Measurements from ENCODE around the gene IL10RA.
A peak's percentile ranks its signal among the peaks of the same experiment; 100 is the strongest.

IL10RA gene

DNA sequence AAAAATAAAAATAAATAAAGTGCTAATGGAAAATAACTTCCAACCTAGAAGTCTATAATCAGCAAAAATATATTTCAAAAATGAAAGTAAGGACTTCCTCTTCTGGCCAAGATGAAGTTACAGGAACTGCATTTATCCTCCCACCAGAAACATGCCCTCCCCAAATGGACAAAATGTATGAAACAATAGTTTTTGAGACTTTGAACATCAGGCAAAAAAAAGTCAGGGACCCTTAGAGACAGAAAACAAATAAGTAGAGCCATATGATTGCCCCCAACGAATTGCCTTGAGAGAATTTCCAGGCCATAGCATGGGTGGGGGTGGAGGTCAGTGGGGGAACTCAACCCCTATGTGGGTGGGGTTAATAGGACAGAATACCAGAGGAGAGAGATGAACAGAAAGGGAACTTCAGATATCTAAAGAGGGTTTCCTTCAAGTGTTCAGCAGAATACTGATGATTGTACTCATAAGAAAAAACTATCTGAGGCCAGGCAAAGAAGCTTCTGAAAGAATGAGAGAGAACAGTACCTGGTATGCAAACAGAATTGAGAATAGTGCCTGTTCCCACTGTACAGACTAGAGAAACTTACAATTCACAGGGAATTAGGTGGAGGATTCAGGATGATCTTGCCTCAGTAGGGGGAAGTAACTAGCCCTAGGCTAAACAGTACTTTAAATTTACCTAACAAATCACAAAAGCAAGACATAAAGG, 26.6 kb upstream of the IL10RA start:
- peak overlapping the region; percentile 23 for H3K4me2 ChIP-seq (ENCODE audit: low read length)
- no peaks in the 10 kb centered on the region for H3K27me3 ChIP-seq (ENCODE audit: low read depth, low read length)

DNA sequence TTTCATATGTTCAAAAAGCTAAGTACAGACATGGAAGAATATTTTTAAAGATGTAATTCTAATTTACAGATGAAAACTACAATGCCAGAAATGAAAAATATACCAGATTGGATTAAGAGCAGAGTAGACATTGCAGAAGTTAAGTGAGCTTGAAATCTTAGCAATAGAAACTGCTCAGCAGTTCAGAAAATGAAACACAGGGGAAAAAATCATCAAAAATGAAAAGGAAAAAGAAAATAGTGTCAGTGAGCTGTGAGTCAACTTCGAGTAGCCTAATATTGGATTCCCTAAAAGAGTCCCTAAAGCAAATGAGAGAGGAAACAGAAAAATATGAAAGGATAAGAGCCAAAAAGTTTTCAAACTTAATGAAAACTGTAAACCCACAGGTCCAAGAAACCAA, 25.8 kb upstream of the IL10RA start:
- Histone ChIP-seq H3K4me3 (ENCODE audit: low read length) (no peak overlapping the region), H3K27me3 (ENCODE audit: low read depth, low read length) (no peaks in the 10 kb centered on the region), H3K27ac (ENCODE audit: low read length) (no peak overlapping the region), H3K36me3 (replicated peaks; ENCODE audit: low read depth, low read length) (peaks cover 19% of the 10 kb centered on the region), H3K4me2 (ENCODE audit: low read length) (0 out of 2 replicates have a peak overlapping the region, but pooled peaks have one; percentile 23), H3K9me3 (ENCODE audit: insufficient read depth, low read length) (0 out of 2 replicates have a peak, but pooled peaks cover 9% of the 10 kb centered on the region), H3K4me1 (ENCODE audit: low read length) (peaks cover 15% of the 10 kb centered on the region), H3K9ac (ENCODE audit: low read length) (no peak overlapping the region), H4K20me1 (ENCODE audit: insufficient read depth, low read length) (no peaks in the 10 kb centered on the region), H2AFZ (ENCODE audit: low read depth, low read length) (no peak overlapping the region), H3K79me2 (ENCODE audit: low read length) (no peaks in the 10 kb centered on the region)
- TF ChIP-seq EZH2phosphoT487 (IDR thresholded peaks at IDR 0.05; ENCODE audit: low read depth): no peak
- TF ChIP-seq, protein P1, sequence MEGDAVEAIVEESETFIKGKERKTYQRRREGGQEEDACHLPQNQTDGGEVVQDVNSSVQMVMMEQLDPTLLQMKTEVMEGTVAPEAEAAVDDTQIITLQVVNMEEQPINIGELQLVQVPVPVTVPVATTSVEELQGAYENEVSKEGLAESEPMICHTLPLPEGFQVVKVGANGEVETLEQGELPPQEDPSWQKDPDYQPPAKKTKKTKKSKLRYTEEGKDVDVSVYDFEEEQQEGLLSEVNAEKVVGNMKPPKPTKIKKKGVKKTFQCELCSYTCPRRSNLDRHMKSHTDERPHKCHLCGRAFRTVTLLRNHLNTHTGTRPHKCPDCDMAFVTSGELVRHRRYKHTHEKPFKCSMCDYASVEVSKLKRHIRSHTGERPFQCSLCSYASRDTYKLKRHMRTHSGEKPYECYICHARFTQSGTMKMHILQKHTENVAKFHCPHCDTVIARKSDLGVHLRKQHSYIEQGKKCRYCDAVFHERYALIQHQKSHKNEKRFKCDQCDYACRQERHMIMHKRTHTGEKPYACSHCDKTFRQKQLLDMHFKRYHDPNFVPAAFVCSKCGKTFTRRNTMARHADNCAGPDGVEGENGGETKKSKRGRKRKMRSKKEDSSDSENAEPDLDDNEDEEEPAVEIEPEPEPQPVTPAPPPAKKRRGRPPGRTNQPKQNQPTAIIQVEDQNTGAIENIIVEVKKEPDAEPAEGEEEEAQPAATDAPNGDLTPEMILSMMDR (IDR thresholded peaks at IDR 0.05; ENCODE audit: low read depth, low read length): no peak

More for the DNA sequence above, 26.6 kb upstream of the IL10RA start:
- Histone ChIP-seq H3K79me2 (ENCODE audit: low read length) (no peaks in the 10 kb centered on the region), H3K27ac (ENCODE audit: low read length) (peak overlapping the region; percentile 28; the same call in 1 of the 2 replicates), H3K9ac (ENCODE audit: low read length) (no peak overlapping the region), H3K36me3 (replicated peaks; ENCODE audit: low read depth, low read length) (peaks cover 19% of the 10 kb centered on the region), H3K9me3 (ENCODE audit: insufficient read depth, low read length) (0 out of 2 replicates have a peak, but pooled peaks cover 9% of the 10 kb centered on the region), H3K4me3 (ENCODE audit: low read length) (0 out of 2 replicates have a peak overlapping the region, but pooled peaks have one; percentile 8), H2AFZ (ENCODE audit: low read depth, low read length) (no peak overlapping the region), H4K20me1 (ENCODE audit: insufficient read depth, low read length) (no peaks in the 10 kb centered on the region), H3K4me1 (ENCODE audit: low read length) (peaks cover 15% of the 10 kb centered on the region)
- TF ChIP-seq, protein P1 (IDR thresholded peaks at IDR 0.05; ENCODE audit: low read depth, low read length): no peak
- no peak for TF ChIP-seq EZH2phosphoT487 (IDR thresholded peaks at IDR 0.05; ENCODE audit: low read depth)

DNA sequence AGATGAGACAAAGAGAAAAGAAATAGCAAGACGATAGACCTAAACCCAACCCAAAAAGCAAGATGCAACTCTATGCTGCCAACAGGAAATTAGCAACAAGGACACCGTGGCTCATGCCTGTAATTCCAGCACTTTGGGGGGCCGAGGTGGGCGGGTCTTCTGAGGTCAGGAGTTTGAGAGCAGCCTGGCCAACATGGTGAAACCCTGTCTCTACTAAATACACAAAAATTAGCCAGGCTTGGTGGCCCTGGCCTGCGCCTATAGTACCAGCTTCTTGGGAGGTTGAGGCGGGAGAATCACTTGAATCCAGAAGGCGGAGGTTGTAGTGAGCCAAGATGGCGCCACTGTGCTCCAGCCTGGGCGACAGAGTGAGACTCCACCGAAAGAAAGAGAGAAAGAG, 24.3 kb upstream of the IL10RA start:
- H3K9me3 ChIP-seq (ENCODE audit: insufficient read depth, low read length): 0 out of 2 replicates have a peak, but pooled peaks cover 9% of the 10 kb centered on the region
- no peak overlapping the region for H3K4me3 ChIP-seq (ENCODE audit: low read length)
- no peaks in the 10 kb centered on the region for H3K79me2 ChIP-seq (ENCODE audit: low read length)
- H3K27me3 ChIP-seq (ENCODE audit: low read depth, low read length): no peaks in the 10 kb centered on the region
- peaks cover 17% of the 10 kb centered on the region for H3K36me3 ChIP-seq (replicated peaks; ENCODE audit: low read depth, low read length)
- H4K20me1 ChIP-seq (ENCODE audit: insufficient read depth, low read length): no peaks in the 10 kb centered on the region
- no peak overlapping the region for H2AFZ ChIP-seq (ENCODE audit: low read depth, low read length)
- H3K27ac ChIP-seq (ENCODE audit: low read length): no peak overlapping the region
- no peak overlapping the region for H3K9ac ChIP-seq (ENCODE audit: low read length)
- TF ChIP-seq, protein P1 (IDR thresholded peaks at IDR 0.05; ENCODE audit: low read depth, low read length): no peak
- TF ChIP-seq EZH2phosphoT487 (IDR thresholded peaks at IDR 0.05; ENCODE audit: low read depth): no peak
- peaks cover 20% of the 10 kb centered on the region for H3K4me1 ChIP-seq (ENCODE audit: low read length)
- no peak overlapping the region for H3K4me2 ChIP-seq (ENCODE audit: low read length)

DNA sequence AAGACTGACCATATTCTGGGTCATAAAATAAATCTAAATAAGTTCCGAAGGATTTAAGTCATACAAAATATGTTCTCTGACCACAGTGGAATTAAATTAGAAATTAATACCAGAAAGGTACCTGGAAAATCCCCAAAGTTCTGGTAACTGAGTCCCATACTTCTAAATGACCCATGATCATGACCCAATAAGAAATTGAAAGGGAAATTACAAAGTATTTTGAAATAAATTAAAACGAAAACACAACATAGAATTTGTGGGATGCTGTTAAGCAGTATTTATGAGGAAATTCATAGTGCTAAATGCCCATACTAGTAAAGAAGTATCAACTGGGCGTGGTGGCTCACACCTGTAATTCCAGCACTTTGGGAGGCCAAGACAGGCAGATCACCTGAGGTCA, 23.4 kb upstream of the IL10RA start:
- H3K27me3 ChIP-seq (ENCODE audit: low read depth, low read length): no peaks in the 10 kb centered on the region
- H3K9me3 ChIP-seq (ENCODE audit: insufficient read depth, low read length): 0 out of 2 replicates have a peak, but pooled peaks cover 5% of the 10 kb centered on the region
- no peak overlapping the region for H2AFZ ChIP-seq (ENCODE audit: low read depth, low read length)
- no peak overlapping the region for H3K9ac ChIP-seq (ENCODE audit: low read length)
- no peak overlapping the region for H3K4me2 ChIP-seq (ENCODE audit: low read length)
- no peak overlapping the region for H3K27ac ChIP-seq (ENCODE audit: low read length)
- H3K4me1 ChIP-seq (ENCODE audit: low read length): peaks cover 20% of the 10 kb centered on the region
- TF ChIP-seq, protein P1 (IDR thresholded peaks at IDR 0.05; ENCODE audit: low read depth, low read length): no peak
- TF ChIP-seq EZH2phosphoT487 (IDR thresholded peaks at IDR 0.05; ENCODE audit: low read depth): no peak
- no peaks in the 10 kb centered on the region for H4K20me1 ChIP-seq (ENCODE audit: insufficient read depth, low read length)
- H3K79me2 ChIP-seq (ENCODE audit: low read length): no peaks in the 10 kb centered on the region
- H3K36me3 ChIP-seq (replicated peaks; ENCODE audit: low read depth, low read length): peaks cover 17% of the 10 kb centered on the region
- H3K4me3 ChIP-seq (ENCODE audit: low read length): no peak overlapping the region

Data from OCI-LY3 (cell line).